ENCODE measurements around the gene PRKX.

- no peak for TF ChIP-seq POLR2A (IDR thresholded peaks at IDR 0.05; ENCODE audit: low read depth, low read length)
- no peak for TF ChIP-seq POLR2AphosphoS5 (IDR thresholded peaks at IDR 0.05; ENCODE audit: low read depth, low read length)
These were observed 124.0 kb downstream of the PRKX start for GRCh38 chrX:3589474-3589873.

Measured in GM12892 (cell line).